ENCODE data around the gene FAM83G. TPM values are rescaled to one million over a fixed set of nuclear protein-coding genes. Genes with fewer than 3 reads are reported as not detected.
A peak's percentile ranks its signal among the peaks of the same experiment; 100 is the strongest.
"Not testable (repeated sequence)": the region's sequence is repeated elsewhere in the genome, so short reads cannot be mapped to it uniquely, and the experiment has no call there.

FAM83G gene
- total RNA-seq, 1 experiment from 2014 or later, result 4.4 TPM

DNA sequence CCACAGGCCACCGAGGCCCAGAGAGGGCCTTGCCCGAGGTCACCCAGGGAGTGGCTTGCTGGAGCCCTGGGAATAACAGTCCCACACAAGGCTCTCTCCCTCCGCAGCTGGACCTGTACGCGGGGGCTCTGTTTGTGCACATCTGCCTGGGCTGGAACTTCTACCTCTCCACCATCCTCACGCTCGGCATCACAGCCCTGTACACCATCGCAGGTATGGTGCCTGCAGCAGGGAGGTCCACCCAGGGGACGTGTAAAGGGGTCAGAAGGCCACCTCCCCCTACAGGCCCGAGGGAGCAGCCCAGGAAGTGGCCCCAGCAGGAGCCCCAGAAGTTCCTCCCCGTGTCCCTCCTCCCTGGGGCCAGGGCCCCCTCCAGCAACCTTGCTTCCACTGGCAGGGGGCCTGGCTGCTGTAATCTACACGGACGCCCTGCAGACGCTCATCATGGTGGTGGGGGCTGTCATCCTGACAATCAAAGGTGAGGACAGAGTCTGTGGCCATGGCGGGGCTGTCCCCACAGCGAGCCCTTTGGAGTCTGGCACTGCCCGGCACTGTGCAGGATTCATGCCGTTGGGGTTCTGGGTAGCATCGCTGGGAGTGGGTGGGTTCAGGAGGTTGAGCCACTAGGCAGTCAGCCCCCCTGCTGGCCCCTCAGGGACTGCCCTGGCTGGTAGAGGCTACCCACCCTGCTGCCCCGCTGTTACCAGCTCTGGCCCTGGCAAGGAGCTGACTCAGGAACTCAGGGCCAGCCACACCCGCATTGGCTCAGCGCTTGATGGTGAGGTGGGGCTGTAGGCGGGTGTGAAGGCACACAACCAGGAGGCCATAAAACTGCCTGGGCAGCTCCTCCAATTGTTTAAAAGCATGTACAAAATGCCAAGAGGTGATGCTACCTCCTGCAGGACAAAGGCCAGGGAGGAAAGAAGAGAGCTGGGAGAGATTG lies 35.3 kb downstream of the FAM83G start:
- no peak for DNase-seq (ENCODE audit: low spot score)

DNA sequence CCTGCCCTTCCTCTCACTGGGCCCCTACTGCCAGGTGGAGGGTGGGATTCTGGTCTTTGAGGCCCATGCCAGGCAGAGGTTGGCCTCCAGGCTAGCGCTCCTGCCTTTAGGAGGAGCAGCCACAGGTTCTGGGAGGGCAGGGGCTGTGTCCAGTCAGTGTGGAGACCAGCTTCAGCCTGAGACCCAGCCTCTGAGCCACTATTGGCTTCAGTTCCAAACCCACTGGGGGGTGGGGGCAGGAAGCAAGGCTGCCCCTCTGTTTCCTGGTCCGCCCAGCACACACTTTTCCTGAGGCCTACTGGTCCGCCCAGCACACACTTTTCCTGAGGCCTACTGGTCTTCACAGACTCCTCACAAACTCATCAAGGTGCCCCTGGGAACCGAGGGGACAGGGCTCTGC lies 36.2 kb downstream of the FAM83G start:
- DNase-seq (ENCODE audit: low spot score), result no peak

DNA sequence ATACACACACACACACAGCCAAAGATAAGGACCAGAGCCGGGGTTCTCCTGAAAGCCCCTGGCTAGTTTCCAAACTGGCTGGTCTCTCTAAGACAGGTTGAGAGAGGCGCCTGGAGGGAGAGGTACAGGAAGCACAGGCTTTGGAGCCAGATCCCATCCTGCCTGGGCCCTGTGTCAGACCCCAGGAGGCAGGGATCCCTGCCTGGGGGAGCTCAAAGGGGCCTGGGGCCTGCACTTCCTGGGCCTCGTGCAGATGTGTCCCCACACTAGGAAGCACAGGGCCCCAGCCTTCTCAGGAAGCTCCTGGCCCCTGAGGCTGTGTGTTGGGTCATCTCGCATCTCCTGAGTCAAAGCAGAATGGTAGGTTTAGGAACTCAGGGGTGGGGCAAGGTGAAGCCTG lies 36.6 kb downstream of the FAM83G start:
- no peak for DNase-seq (ENCODE audit: low spot score)

DNA sequence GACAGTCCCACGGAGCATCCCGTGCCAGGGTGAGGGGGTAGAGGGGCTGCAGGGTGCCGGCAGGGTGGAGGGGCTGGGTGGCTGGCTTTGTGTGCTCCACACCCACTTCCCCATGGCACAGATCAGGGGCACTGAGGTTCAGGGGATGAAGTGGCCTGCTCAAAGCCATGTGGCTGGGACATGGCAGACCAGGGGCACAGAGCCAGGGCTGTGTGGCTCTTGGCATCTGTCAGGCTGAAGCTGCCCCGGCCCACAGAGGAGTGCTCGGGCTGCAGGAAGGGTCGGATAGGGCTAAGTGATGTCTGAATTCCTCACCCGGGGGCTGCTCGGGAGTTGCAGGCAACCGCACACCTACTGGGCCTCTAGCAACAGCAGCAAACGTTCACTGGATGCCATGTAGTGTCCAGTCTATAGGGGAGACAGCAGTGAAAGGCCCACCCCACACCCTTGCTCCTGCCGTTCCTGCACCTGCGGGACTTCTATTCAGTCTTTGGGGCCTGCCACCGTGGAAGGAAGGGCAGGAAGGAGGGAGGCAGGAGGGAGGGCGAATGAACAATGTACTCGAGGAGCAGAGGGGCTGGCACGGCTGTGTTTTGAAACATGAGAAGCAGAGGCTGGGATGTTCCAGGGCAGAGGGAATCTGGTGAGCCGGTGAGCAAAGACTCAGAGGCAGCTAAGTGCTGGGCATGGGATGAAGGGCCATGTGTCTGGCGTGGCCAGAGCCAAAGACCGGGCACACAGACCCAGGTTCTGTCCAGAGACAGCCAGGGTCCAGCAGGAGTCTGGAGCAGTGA lies 37.5 kb downstream of the FAM83G start:
- DNase-seq (ENCODE audit: low spot score), result peak; percentile 24

DNA sequence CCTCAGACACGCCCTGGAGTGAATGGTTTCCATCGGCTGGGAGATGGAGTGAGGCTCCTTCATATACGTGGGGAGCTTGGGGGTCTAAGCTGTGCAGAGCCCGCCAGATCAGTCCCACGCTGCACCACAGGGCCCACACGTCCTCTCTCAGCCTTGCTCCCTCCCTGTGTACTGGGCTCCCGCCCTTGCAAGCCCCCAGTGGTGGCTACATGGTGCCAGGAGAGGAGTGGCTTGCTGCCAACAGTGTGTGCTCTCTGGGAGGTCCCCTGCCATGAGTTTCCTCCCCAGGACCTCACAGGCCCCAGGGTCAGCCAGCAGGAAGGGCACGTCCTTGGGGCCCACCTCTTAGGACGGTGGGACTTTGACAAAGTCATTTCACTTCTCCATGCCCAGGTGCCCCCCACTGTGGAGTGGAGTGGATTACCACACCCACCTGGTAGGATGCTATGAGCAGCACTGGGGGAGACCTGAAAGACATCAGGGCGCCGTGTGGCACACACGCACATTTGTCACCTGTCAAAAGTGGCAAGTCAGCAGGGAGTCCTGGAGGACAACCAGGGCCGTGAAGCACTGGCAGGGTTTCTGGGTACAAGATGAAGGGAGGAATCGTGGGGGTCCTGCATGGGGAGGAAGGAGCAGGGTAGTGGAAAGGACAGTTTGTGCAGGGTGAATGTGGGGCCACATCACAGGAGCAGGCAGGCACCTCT lies 38.9 kb downstream of the FAM83G start:
- DNase-seq (ENCODE audit: low spot score), result no peak

GRCh38 chr17:18964550-18964949 lies 40.0 kb downstream of the FAM83G start:
- no peak for DNase-seq (ENCODE audit: low spot score)

GRCh38 chr17:18964018-18964351 lies 40.6 kb downstream of the FAM83G start:
- no peak for DNase-seq (ENCODE audit: low spot score)

DNA sequence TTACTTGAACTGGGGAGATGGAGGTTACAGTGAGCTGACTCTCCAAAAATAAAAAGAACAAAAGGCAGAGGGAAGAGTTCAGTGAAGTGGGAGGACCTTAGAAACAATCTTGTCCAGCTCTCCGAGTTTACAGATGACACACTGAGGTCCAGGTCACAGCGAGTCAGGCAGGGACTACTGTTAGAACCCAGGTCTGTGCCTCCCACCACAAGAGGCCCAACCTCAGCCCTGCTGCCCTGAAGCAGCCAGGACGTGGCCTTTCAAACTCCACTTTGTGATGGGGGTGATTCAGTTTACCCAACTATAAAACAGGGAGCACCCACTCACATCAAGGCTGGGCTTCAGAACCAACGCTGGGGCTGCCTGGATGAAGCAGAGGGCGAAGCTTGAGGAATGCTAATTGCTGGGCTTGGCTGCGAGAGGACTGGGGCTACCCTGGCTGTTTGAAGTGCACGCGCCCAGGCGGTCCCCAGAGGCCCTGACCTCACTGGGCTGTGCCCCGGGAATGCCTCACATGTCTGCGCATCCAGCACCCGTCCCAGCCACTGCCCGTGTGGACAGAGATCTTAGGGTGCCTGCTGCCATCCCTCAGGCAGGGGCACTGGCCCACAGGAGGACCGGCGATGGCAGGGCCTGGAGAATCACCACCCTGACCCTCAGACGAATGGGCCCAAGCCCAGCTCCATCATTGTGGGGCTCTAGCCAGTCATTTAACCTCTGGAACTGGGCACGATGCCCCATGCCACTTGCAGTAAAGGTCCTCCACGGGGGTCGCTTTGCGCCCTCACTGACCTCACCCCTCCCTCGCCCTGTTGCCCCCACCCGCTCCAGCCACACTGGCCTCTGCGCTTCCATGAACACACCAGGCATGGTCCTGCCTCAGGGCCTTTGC lies 41.2 kb downstream of the FAM83G start:
- DNase-seq (ENCODE audit: low spot score), result no peak

- no peak for DNase-seq (ENCODE audit: low spot score)
Observed at GRCh38 chr17:18962494-18962815, 42.1 kb downstream of the FAM83G start.

DNA sequence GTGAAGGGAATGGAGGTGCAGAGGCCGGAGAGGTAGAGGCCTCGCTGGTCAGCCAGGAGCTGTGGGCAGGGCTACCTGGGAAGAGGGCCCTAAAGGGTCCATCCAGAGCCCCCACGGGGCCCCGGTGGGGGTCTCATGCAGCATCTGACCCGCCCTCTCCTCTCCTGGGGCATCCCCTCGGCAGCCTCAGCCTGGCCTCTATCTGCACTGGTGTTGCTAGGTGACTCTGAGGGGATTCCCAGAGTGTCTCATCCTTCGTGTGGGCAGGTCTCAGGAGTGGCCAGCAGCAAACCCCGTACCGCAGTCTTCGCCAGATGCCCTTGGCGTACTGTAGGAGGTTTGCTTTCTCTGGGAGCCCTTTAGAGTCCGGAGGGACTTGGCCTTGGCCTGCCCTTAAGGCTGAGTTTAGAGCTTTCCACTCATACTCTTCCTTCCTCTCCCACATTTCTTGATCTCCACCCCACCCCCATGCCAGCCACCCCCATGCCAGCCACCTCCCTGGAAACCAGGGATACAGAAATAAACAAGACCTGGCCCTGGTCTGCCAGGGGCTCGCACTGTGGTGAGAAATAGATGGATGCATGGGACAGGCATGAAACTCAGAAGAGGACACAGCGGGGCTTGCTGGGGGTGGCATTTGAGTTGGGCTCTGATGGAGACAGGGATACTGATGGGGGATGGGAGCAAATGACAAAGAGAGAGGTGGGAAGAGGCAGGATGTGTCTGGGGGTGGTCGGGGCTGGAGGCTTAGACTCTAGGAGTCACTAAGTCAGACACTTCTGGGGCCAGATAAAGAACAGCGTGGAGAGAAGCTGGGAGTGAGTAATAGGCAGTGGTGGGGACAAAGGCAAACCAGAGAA lies 42.7 kb downstream of the FAM83G start:
- DNase-seq (ENCODE audit: low spot score), result no peak

DNA sequence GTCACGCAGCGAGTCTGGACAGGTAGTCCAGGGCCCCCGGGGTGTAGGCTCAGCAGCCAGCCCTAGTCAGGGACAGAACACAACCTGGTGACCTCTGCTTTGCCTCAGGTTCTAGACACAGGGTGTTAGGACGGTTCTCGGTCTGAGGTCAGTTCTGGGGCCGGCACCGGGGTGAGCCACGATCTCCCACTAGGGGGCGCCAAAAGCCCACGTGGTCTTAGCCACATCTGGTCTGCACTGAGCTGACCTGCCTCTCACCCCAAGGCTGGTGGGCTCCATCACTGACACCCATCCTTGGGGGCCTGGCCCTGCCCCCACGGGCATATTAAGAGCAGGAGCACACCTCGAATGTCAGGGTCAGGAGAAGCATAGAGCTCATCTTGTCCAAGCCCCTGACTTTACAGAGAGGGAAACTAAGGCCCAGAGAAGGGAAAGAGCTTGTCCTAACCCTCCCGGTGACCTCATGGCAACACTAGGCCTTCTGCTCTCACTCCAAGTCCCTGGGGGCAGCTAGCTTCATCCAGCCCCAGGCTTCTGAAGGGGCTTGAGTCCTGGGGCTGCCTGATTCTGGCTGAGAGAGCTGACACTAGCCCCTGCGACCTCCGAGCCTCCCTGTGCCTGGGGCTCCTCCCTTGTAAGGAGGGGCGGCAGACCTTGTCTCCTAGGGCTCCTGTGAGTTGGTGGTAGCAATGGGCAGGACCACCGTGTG lies 43.6 kb downstream of the FAM83G start:
- peak; percentile 33 for DNase-seq (ENCODE audit: low spot score)

DNA sequence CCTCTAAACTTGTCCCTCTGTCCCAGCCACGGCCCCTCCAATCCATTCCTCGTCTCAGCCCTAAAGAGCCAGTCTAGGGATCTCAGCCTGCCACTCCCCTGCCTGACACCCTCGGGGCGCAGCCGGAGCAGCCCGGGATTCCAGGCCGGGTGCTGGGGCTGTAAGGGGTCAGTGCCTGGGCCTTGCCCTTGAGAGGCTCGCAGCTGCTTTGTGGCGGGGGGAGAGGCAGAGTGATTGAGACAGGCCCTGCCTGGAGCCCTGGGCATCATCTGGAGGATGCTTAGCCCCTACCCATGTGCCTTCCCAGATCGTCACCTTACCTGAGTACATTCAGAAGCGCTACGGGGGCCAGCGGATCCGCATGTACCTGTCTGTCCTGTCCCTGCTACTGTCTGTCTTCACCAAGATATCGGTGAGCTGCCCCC lies 44.3 kb downstream of the FAM83G start:
- DNase-seq (ENCODE audit: low spot score), result no peak

GRCh38 chr17:18959845-18960240 lies 44.7 kb downstream of the FAM83G start:
- DNase-seq (ENCODE audit: low spot score), result no peak

GRCh38 chr17:18959071-18959844 lies 45.3 kb downstream of the FAM83G start:
- DNase-seq (ENCODE audit: low spot score), result no peak

- no peak for DNase-seq (ENCODE audit: low spot score)
Observed at GRCh38 chr17:18958611-18959010, 46.0 kb downstream of the FAM83G start.

DNA sequence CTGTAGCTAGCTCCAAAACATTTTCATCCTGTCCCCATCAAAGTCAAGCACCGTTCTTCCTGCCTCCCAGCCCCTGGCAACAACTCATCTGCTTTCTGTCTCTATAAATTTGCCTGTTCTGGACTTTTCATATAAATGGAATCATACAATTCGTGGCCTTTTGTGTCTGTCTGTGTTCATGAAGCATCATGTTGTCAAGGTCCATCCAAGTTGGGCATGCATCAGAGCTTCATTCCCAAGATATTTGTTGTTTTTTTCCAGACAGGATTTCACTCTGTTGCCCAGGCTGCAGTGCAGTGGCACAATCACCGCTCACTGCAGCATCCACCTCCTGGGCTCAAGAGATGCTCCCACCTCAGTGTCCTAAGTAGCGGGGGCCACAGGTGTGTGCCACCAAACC lies 46.7 kb downstream of the FAM83G start:
- no peak for DNase-seq (ENCODE audit: low spot score)

DNA sequence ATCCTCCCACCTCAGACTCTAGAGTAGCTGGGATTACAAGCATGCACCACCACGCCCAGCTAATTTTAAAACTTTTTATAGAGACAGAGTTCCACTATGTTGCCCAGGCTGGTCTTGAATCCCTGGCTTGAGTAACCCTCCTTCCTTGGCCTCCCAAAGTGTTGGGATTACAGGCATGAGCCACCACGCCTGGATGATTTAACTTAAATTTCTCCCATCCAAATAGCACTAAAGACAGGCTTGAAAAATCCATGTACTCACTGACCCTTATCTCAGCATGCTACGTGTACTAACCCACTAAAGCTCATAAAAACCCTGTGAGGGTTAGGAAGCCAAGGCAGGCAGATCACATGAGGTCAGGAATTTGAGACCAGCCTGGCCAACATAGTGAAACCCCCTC lies 48.0 kb downstream of the FAM83G start:
- DNase-seq (ENCODE audit: low spot score), result no peak

GRCh38 chr17:18956021-18956420 lies 48.5 kb downstream of the FAM83G start:
- not testable (repeated sequence) for DNase-seq (ENCODE audit: low spot score)

- no peak for DNase-seq (ENCODE audit: low spot score)
Observed at GRCh38 chr17:18955009-18955408, 49.6 kb downstream of the FAM83G start.

Measured in H4 (cell line).